K562 (cell line): Measurements from ENCODE around the gene DNAJC17. TPM values are rescaled to one million over a fixed set of nuclear protein-coding genes. Genes with fewer than 3 reads are reported as not detected.

Source experiments
- CBFB ChIP-seq: sonication (generic); formaldehyde crosslinking; IDR thresholded peaks from 2 replicates; pipeline ENCODE4 v1.4.0; 2020; ENCODE audit warnings: mild to moderate bottlenecking, missing genetic modification reagents
- CREM ChIP-seq: IDR thresholded peaks from 2 replicates; pipeline ENCODE4 v1.6.1; 2014; ENCODE audit warnings: antibody characterized with exemption, low read depth
- E2F6 ChIP-seq, 2 experiments: IDR thresholded peaks; 2 replicates each; pipeline ENCODE4 v1.6.1; 2011; ENCODE audit warnings: borderline replicate concordance in 1 of 2, control low read depth in 1 of 2, low read depth in 1 of 2, low read length in 1 of 2, mild to moderate bottlenecking in 1 of 2, mixed read lengths in 1 of 2, moderate library complexity in 1 of 2; ENCODE audit not compliant: insufficient read depth in 1 of 2, insufficient read length in 1 of 2, poor library complexity in 1 of 2, severe bottlenecking in 1 of 2; ENCODE audit errors: extremely low read depth in 1 of 2
- ETV1 ChIP-seq: fragments of 450-650 bp; conservative IDR thresholded peaks from 2 replicates; pipeline ENCODE4 v1.6.1; 2016; ENCODE audit warnings: missing genetic modification characterization, control low read depth, low read depth, missing compliant biosample characterization
- EWSR1 ChIP-seq: fragments of 450-650 bp; IDR thresholded peaks from 2 replicates; pipeline ENCODE4 v1.6.1; 2018; ENCODE audit warnings: borderline replicate concordance, mild to moderate bottlenecking, low read depth, moderate library complexity; ENCODE audit not compliant: partially characterized antibody
- GTF2A2 ChIP-seq: IDR thresholded peaks from 2 replicates; pipeline ENCODE4 v1.6.1; 2016; ENCODE audit warnings: mild to moderate bottlenecking, missing genetic modification characterization, missing compliant biosample characterization
- MYC ChIP-seq, 2 experiments: fragments of 250-450 bp in 1 of 2; sonication (Bioruptor Pico) in 1 of 2; IDR thresholded peaks; 2 replicates each; pipeline versions ENCODE4 v1.5.1 to v1.6.1; 2012 to 2021; ENCODE audit warnings: low read depth in 2 of 2, borderline replicate concordance in 1 of 2, improper control_type of control experiment in 1 of 2, low read length in 1 of 2, mild to moderate bottlenecking in 1 of 2, moderate library complexity in 1 of 2
- PTBP1 ChIP-seq: fragments of 200-400 bp; formaldehyde crosslinking; IDR thresholded peaks from 2 replicates; pipeline ENCODE4 v1.6.1; 2017; ENCODE audit warnings: low read depth, low read length
- SIN3B ChIP-seq: fragments of 450-650 bp; IDR thresholded peaks from 2 replicates; pipeline ENCODE4 v1.6.1; 2017; ENCODE audit warnings: low read depth, mild to moderate bottlenecking, moderate library complexity
- SMARCA5 ChIP-seq: fragments of 450-650 bp; IDR thresholded peaks from 2 replicates; pipeline ENCODE4 v1.6.1; 2016
- TCF7L2 ChIP-seq: fragments of 150-350 bp; IDR thresholded peaks from 2 replicates; pipeline ENCODE4 v1.6.1; 2016; ENCODE audit warnings: low read depth, mild to moderate bottlenecking, low read length, moderate library complexity
- TRIM28 ChIP-seq: fragments of 450-650 bp; IDR thresholded peaks from 2 replicates; pipeline ENCODE4 v1.6.1; 2017
- ZFP1 ChIP-seq: fragments of 450-650 bp; formaldehyde crosslinking; IDR thresholded peaks from 2 replicates; pipeline ENCODE4 v1.4.0; 2020; ENCODE audit warnings: mild to moderate bottlenecking, mixed read lengths
- ZKSCAN1 ChIP-seq: fragments of 150-350 bp; IDR thresholded peaks from 2 replicates; pipeline ENCODE4 v1.6.1; 2016; ENCODE audit warnings: low read depth, low read length
- ZNF232 ChIP-seq: sonication (generic); formaldehyde crosslinking; IDR thresholded peaks from 2 replicates; pipeline ENCODE4 v1.8.0; 2022; ENCODE audit warnings: mild to moderate bottlenecking, missing genetic modification reagents
- ZNF239 ChIP-seq: fragments of 250-450 bp; sonication (Bioruptor Pico); IDR thresholded peaks from 2 replicates; pipeline ENCODE4 v1.4.0; 2020; ENCODE audit warnings: mild to moderate bottlenecking
- ZNF282 ChIP-seq: sonication (generic); formaldehyde crosslinking; IDR thresholded peaks from 2 replicates; pipeline ENCODE4 v1.8.1; 2023; ENCODE audit warnings: missing genetic modification reagents
- ZNF3 ChIP-seq: fragments of 250-450 bp; sonication (Bioruptor Pico); IDR thresholded peaks from 2 replicates; pipeline ENCODE4 v1.5.0; 2021; ENCODE audit warnings: mild to moderate bottlenecking, moderate library complexity
- ZNF57 ChIP-seq: fragments of 450-650 bp; formaldehyde crosslinking; IDR thresholded peaks from 2 replicates; pipeline ENCODE4 v1.4.0; 2020; ENCODE audit warnings: mild to moderate bottlenecking, moderate library complexity
- ZNF583 ChIP-seq: fragments of 250-450 bp; sonication (Bioruptor Pico); IDR thresholded peaks from 2 replicates; pipeline ENCODE4 v1.4.0; 2020
- polyA plus RNA-seq, 8 experiments: library from polyadenylated mRNA; depleted of rRNA in 4 of 8; stranded (reverse) in 5 of 8; unstranded in 3 of 8; fragments of >200 nt; fragmentation: Nextera tagmentation in 2 of 8; fragmentation: Illumina TruSeq in 1 of 8; extraction: Ambion mirVana in 2 of 8; extraction: Trizol in 1 of 8; gene quantifications; 2 replicates each; pipeline versions ENCODE4 v1.2.1 to v1.2.3, GENCODE V29; 2011 to 2014; ENCODE audit warnings: inconsistent platforms in 1 of 8, missing spikeins in 1 of 8
- total RNA-seq, 7 experiments: library from RNA; depleted of rRNA in 6 of 7; stranded (reverse); fragments of >200 nt in 6 of 7; fragmentation: Illumina TruSeq in 2 of 7; extraction: Trizol in 2 of 7; gene quantifications; 2 replicates each; pipeline versions ENCODE4 v1.2.1 to v1.2.3, GENCODE V29; 2011 to 2021; ENCODE audit warnings: low replicate concordance in 1 of 7
- TF ChIP-seq, protein P1 (sequence below): sonication (generic); formaldehyde crosslinking; IDR thresholded peaks from 2 replicates; pipeline ENCODE4 v1.8.1; 2023; ENCODE audit warnings: mild to moderate bottlenecking, missing genetic modification reagents
- TF ChIP-seq, protein P2 (sequence below), 2 experiments: fragments of 450-650 bp; conservative IDR thresholded peaks; 2 replicates each; pipeline ENCODE4 v1.6.1; 2017; ENCODE audit warnings: mild to moderate bottlenecking in 2 of 2, moderate library complexity in 2 of 2
- TF ChIP-seq, protein P3 (sequence below): sonication (generic); formaldehyde crosslinking; IDR thresholded peaks from 2 replicates; pipeline ENCODE4 v1.8.0; 2022; ENCODE audit warnings: mild to moderate bottlenecking, missing genetic modification reagents

DNAJC17 gene
- total and polyA plus RNA-seq, 9 of the 15 experiments (the other 6 are each of a cell fraction or from before 2014, with no cell fraction given) = 2.4 to 79.4 (median 44.2) TPM

DNA sequence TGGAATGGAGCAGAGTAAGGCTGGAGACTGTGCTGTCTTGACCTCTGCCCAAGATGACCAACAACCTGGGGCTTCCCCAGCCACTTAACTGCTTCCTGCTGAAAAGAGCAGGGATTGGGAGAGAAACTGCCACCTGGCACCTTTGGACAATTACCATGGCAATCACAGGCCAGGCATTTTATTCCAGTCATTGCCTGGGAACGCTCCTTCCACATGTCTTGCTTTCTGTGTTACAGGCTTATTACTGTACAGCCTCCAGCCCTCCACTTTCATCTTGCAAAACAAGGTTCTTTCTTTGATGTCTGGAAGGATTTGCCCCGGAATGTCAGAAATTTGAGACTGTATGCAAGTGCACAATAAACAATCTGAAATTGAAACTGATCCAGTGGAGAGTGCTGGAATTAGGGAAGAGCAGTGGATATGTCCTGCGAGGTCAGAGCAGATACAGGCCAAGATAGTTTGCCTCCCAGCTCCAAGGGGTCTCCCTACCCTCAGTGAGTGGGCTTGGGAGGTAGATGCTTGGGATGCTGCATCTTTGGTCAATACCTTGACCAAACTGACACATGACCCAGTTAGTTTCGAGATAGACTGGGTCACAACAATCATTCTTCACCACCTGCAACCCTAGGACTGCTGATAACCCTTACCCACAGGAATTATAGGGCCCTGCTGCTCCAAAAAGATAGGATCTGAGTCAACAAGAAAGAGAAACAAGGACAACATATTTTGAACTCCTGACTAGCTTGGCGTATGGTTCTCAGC is 18.6 kb upstream of the DNAJC17 start (continued):
- TF ChIP-seq, protein P1, sequence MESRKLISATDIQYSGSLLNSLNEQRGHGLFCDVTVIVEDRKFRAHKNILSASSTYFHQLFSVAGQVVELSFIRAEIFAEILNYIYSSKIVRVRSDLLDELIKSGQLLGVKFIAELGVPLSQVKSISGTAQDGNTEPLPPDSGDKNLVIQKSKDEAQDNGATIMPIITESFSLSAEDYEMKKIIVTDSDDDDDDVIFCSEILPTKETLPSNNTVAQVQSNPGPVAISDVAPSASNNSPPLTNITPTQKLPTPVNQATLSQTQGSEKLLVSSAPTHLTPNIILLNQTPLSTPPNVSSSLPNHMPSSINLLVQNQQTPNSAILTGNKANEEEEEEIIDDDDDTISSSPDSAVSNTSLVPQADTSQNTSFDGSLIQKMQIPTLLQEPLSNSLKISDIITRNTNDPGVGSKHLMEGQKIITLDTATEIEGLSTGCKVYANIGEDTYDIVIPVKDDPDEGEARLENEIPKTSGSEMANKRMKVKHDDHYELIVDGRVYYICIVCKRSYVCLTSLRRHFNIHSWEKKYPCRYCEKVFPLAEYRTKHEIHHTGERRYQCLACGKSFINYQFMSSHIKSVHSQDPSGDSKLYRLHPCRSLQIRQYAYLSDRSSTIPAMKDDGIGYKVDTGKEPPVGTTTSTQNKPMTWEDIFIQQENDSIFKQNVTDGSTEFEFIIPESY = no peak
- no peak for TF ChIP-seq SIN3B
- TF ChIP-seq, protein P2, sequence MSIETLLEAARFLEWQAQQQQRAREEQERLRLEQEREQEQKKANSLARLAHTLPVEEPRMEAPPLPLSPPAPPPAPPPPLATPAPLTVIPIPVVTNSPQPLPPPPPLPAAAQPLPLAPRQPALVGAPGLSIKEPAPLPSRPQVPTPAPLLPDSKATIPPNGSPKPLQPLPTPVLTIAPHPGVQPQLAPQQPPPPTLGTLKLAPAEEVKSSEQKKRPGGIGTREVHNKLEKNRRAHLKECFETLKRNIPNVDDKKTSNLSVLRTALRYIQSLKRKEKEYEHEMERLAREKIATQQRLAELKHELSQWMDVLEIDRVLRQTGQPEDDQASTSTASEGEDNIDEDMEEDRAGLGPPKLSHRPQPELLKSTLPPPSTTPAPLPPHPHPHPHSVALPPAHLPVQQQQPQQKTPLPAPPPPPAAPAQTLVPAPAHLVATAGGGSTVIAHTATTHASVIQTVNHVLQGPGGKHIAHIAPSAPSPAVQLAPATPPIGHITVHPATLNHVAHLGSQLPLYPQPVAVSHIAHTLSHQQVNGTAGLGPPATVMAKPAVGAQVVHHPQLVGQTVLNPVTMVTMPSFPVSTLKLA (conservative IDR thresholded peaks at IDR 0.05) = 0 out of 4 replicates have a peak, but pooled peaks of 1 of the 2 experiments have one; percentile 35
- no peak for TF ChIP-seq PTBP1
- peak; percentile 94 for TF ChIP-seq CBFB (CRISPR knock-in tag)
- TF ChIP-seq SMARCA5 = no peak
- TF ChIP-seq CREM = 0 out of 2 replicates have a peak, but pooled peaks have one; percentile 12
- TF ChIP-seq ETV1 (tag) = no peak
- no peak for TF ChIP-seq ZNF3 (CRISPR knock-in tag)
- TF ChIP-seq ZNF282 = no peak
- peak; percentile 39; the same call in 1 of the 2 replicates for TF ChIP-seq MYC (IDR thresholded peaks at IDR 0.05; ENCODE audit: low read depth, low read length)
- no peak for TF ChIP-seq MYC (CRISPR knock-in tag; IDR thresholded peaks at IDR 0.05; ENCODE audit: borderline replicate concordance, low read depth)
- no peak for TF ChIP-seq E2F6 (IDR thresholded peaks at IDR 0.05; ENCODE audit: borderline replicate concordance in 1 of 2, extremely low read depth in 1 of 2, insufficient read depth in 1 of 2, insufficient read length in 1 of 2, low read depth in 1 of 2, low read length in 1 of 2, poor library complexity in 1 of 2, severe bottlenecking in 1 of 2)
- TF ChIP-seq, protein P3, sequence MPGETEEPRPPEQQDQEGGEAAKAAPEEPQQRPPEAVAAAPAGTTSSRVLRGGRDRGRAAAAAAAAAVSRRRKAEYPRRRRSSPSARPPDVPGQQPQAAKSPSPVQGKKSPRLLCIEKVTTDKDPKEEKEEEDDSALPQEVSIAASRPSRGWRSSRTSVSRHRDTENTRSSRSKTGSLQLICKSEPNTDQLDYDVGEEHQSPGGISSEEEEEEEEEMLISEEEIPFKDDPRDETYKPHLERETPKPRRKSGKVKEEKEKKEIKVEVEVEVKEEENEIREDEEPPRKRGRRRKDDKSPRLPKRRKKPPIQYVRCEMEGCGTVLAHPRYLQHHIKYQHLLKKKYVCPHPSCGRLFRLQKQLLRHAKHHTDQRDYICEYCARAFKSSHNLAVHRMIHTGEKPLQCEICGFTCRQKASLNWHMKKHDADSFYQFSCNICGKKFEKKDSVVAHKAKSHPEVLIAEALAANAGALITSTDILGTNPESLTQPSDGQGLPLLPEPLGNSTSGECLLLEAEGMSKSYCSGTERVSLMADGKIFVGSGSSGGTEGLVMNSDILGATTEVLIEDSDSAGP (CRISPR knock-in tag) = no peak
- TF ChIP-seq ZNF239 (CRISPR knock-in tag) = no peak
- no peak for TF ChIP-seq ZNF583 (CRISPR knock-in tag)
- no peak for TF ChIP-seq GTF2A2 (tag)
- no peak for TF ChIP-seq ZKSCAN1
- no peak for TF ChIP-seq ZFP1 (CRISPR knock-in tag)
- no peak for TF ChIP-seq TRIM28
- TF ChIP-seq EWSR1 = no peak
- no peak for TF ChIP-seq TCF7L2
- TF ChIP-seq ZNF232 (CRISPR knock-in tag) = no peak
- no peak for TF ChIP-seq ZNF57 (CRISPR knock-in tag)
